Measurements from ENCODE around the gene NUDT1. TPM values are rescaled to one million over a fixed set of nuclear protein-coding genes. Genes with fewer than 3 reads are reported as not detected.

The NUDT1 gene
- total and polyA plus RNA-seq, 2 donors (not counting 3 experiments of a cell fraction or from before 2014, with no cell fraction given): 23.9 to 25.9 TPM

GRCh38 chr7:2204446-2204845, 37.6 kb upstream of the NUDT1 start:
- Histone ChIP-seq H2AFZ (ENCODE audit: low read depth, low read length) (no peak overlapping the region), H3K9ac (replicated peaks; ENCODE audit: extremely low read depth, insufficient read depth, low read length) (no peak overlapping the region), H3K9me3 (replicated peaks; ENCODE audit: control insufficient read depth, insufficient read depth, low read length) (no peaks in the 10 kb centered on the region), H3K4me3 (replicated peaks in 1 of 3; ENCODE audit: insufficient read depth in 1 of 3, low read depth in 1 of 3, low read length in 3 of 3) (no peak overlapping the region), H3K36me3 (ENCODE audit: control insufficient read depth in 2 of 2, extremely low read depth in 1 of 2, insufficient read depth in 2 of 2, low read length in 2 of 2) (peaks cover 0 to 5% of the 10 kb centered on the region in 2 experiments), H4K20me1 (replicated peaks; ENCODE audit: control insufficient read depth, extremely low read depth, insufficient read depth, low read length) (no peaks in the 10 kb centered on the region), H3K27ac (ENCODE audit: insufficient read depth, low read depth, low read length) (no peak overlapping the region), H3K9me1 (replicated peaks; ENCODE audit: control insufficient read depth, extremely low read depth, insufficient read depth, low read length) (no peaks in the 10 kb centered on the region), H3K27me3 (ENCODE audit: control insufficient read depth in 2 of 2, insufficient read depth in 2 of 2, low read length in 2 of 2) (no peaks in the 10 kb centered on the region), H3K4me2 (ENCODE audit: insufficient read depth, low read length) (no peak overlapping the region), H3K4me1 (ENCODE audit: control insufficient read depth, extremely low read depth, insufficient read depth, low read length) (no peaks in the 10 kb centered on the region), H3K79me2 (ENCODE audit: control insufficient read depth, insufficient read depth, low read length) (no peaks in the 10 kb centered on the region)
- TF ChIP-seq POLR2A (IDR thresholded peaks at IDR 0.05; ENCODE audit: low read depth, low read length): no peak
- TF ChIP-seq FOS (IDR thresholded peaks at IDR 0.05; ENCODE audit: borderline replicate concordance, insufficient read depth, low read length): no peak
- no peak for TF ChIP-seq CTCF (IDR thresholded peaks at IDR 0.05; ENCODE audit: extremely low read depth in 1 of 2, insufficient read depth in 1 of 2, low read depth in 1 of 2, low read length in 2 of 2)
- FAIRE-seq (no peak), DNase-seq (ENCODE audit: low read depth, low spot score) (no peak)
- dilution Hi-C loops (cut with MboI; ENCODE audit: extremely low pct_ligation_motif_present, low sequenced_read_pairs) (no loop called here), intact Hi-C loops (cut with micrococcal nuclease) (no loop called here)
- BruUV-seq (replicated peaks): no TSS peak
- ChIA-PET POLR2A (no interaction called here), CTCF (interaction anchor here (1.2 to 1.6 kb wide), 2 partner anchors 101 to 540 kb away, joined by 3 to 4 read pairs; no protein-coding TSS in a partner anchor)

- DNase-seq (ENCODE audit: low read depth, low spot score) (no peak), FAIRE-seq (no peak)
- BruUV-seq (replicated peaks): no TSS peak
- Histone ChIP-seq H3K9ac (replicated peaks; ENCODE audit: extremely low read depth, insufficient read depth, low read length) (no peak overlapping the region), H3K27me3 (ENCODE audit: control insufficient read depth in 2 of 2, insufficient read depth in 2 of 2, low read length in 2 of 2) (no peaks in the 10 kb centered on the region), H3K9me3 (replicated peaks; ENCODE audit: control insufficient read depth, insufficient read depth, low read length) (no peaks in the 10 kb centered on the region), H3K9me1 (replicated peaks; ENCODE audit: control insufficient read depth, extremely low read depth, insufficient read depth, low read length) (no peaks in the 10 kb centered on the region), H3K4me1 (ENCODE audit: control insufficient read depth, extremely low read depth, insufficient read depth, low read length) (no peaks in the 10 kb centered on the region), H3K4me2 (ENCODE audit: insufficient read depth, low read length) (no peak overlapping the region), H3K36me3 (ENCODE audit: control insufficient read depth in 2 of 2, extremely low read depth in 1 of 2, insufficient read depth in 2 of 2, low read length in 2 of 2) (peaks cover 0 to 5% of the 10 kb centered on the region in 2 experiments), H3K4me3 (replicated peaks in 1 of 3; ENCODE audit: insufficient read depth in 1 of 3, low read depth in 1 of 3, low read length in 3 of 3) (no peak overlapping the region), H2AFZ (ENCODE audit: low read depth, low read length) (no peak overlapping the region), H3K27ac (ENCODE audit: insufficient read depth, low read depth, low read length) (no peak overlapping the region), H3K79me2 (ENCODE audit: control insufficient read depth, insufficient read depth, low read length) (no peaks in the 10 kb centered on the region), H4K20me1 (replicated peaks; ENCODE audit: control insufficient read depth, extremely low read depth, insufficient read depth, low read length) (no peaks in the 10 kb centered on the region)
- TF ChIP-seq EZH2 (IDR thresholded peaks at IDR 0.05; ENCODE audit: borderline replicate concordance, low read depth, low read length, severe bottlenecking): no peak
- no peak for TF ChIP-seq POLR2A (IDR thresholded peaks at IDR 0.05; ENCODE audit: low read depth, low read length)
- TF ChIP-seq GATA2 (IDR thresholded peaks at IDR 0.05; ENCODE audit: insufficient read depth, insufficient read length, low read depth, low read length): no peak
- no peak for TF ChIP-seq CTCF (IDR thresholded peaks at IDR 0.05; ENCODE audit: extremely low read depth in 1 of 2, insufficient read depth in 1 of 2, low read depth in 1 of 2, low read length in 2 of 2)
- no peak for TF ChIP-seq MYC (IDR thresholded peaks at IDR 0.05; ENCODE audit: low read depth, low read length)
- dilution Hi-C loops (cut with MboI; ENCODE audit: extremely low pct_ligation_motif_present, low sequenced_read_pairs) (no loop called here), intact Hi-C loops (cut with micrococcal nuclease) (no loop called here)
- ChIA-PET POLR2A (no interaction called here), CTCF (no interaction called here)
Observed at GRCh38 chr7:2205036-2205780, 36.8 kb upstream of the NUDT1 start.

All from endothelial cell of umbilical vein (primary cell).